Subcutaneous preadipocyte (primary cell): ENCODE results near the gene DHRS3. TPM values are rescaled to one million over a fixed set of nuclear protein-coding genes. Genes with fewer than 3 reads are reported as not detected.

Experiments
- small RNA-seq: library from RNA; depleted of rRNA; stranded (forward); fragments of <200 nt; gene quantifications from one replicate; pipeline ENCODE3, GENCODE V24; 2012
- total RNA-seq: library from RNA; depleted of rRNA; stranded (reverse); fragments of >200 nt; gene quantifications from 2 replicates; pipeline ENCODE4 v1.2.3, GENCODE V29; 2012

Gene DHRS3
- 2.2 and 7.0 TPM in 2 replicates for total RNA-seq

GRCh38 chr1:12617901-12618660, at the start of gene DHRS3:
TSS of gene DHRS3 (minus strand) at chr1:12618210. CDS start at chr1:12617348, 862 bp downstream.

GRCh38 chr1:12643785-12644184, 25.8 kb upstream of the DHRS3 start, which contains the start of gene AADACL4:
TSS of gene AADACL4 (plus strand) at chr1:12644085. CDS start at chr1:12644547, 462 bp downstream.

Small RNAs within 50 kb of the gene (small RNA-seq; reads per million reads assigned to genes)
- gene MIR6730, result not detected
- not detected for gene RNU6ATAC18P

Other genes starting within 250 kb of the DHRS3 start
- not detected in 2 replicates for gene AADACL4, start 25.9 kb upstream of the DHRS3 start, total RNA-seq
- gene AADACL3, start 97.9 kb upstream of the DHRS3 start, total RNA-seq, result not detected in 2 replicates
- gene CFAP107, start 128.0 kb upstream of the DHRS3 start, total RNA-seq, result not detected in 2 replicates
- gene PRAMEF12, start 155.5 kb upstream of the DHRS3 start, total RNA-seq, result under 0.01 TPM in 1 of 2 replicates, not detected in the other
- not detected in 2 replicates for gene PRAMEF1, start 173.2 kb upstream of the DHRS3 start, total RNA-seq
- not detected in 2 replicates for gene PRAMEF11, start 213.2 kb upstream of the DHRS3 start, total RNA-seq
- not detected in 2 replicates for gene HNRNPCL1, start 230.5 kb upstream of the DHRS3 start, total RNA-seq
- under 0.01 TPM in 1 of 2 replicates, not detected in the other for gene PRAMEF2, start 238.9 kb upstream of the DHRS3 start, total RNA-seq